Measurements from ENCODE around the gene FEZ2.

The FEZ2 gene

GRCh38 chr2:36559221-36559942, 38.6 kb downstream of the FEZ2 start:
- H4K91ac ChIP-seq (ENCODE audit: low read depth, low read length), result no peak overlapping the region
- H2BK120ac ChIP-seq (ENCODE audit: insufficient read depth, low read length, poor library complexity), result peak overlapping the region; percentile 3
- H3K23ac ChIP-seq (ENCODE audit: low read length), result no peak overlapping the region
- H3K18ac ChIP-seq (ENCODE audit: low read length), result no peak overlapping the region
- H2AK5ac ChIP-seq (ENCODE audit: low read length), result no peak overlapping the region
- no peak overlapping the region for H4K8ac ChIP-seq (ENCODE audit: low read depth, low read length)
- no peaks in the 10 kb centered on the region for H3K79me2 ChIP-seq (ENCODE audit: control insufficient read depth, insufficient read depth, low read length, poor library complexity)
- H2BK5ac ChIP-seq (ENCODE audit: low read depth, low read length, poor library complexity), result peak overlapping the region; percentile 42
- H3K36me3 ChIP-seq (ENCODE audit: control insufficient read depth in 1 of 2, insufficient read depth in 2 of 2, low read length in 2 of 2), result peaks cover 0 to 5% of the 10 kb centered on the region in 2 experiments
- H3K4me1 ChIP-seq (ENCODE audit: control insufficient read depth in 1 of 2, insufficient read depth in 2 of 2, low read length in 2 of 2), result peaks cover 11 to 17% of the 10 kb centered on the region in 2 experiments
- H3K9me3 ChIP-seq (ENCODE audit: insufficient read depth, low read depth, low read length), result no peaks in the 10 kb centered on the region
- H2AFZ ChIP-seq (ENCODE audit: insufficient read depth, low read length, poor library complexity), result no peak overlapping the region
- no peak overlapping the region for H3K14ac ChIP-seq (ENCODE audit: low read length)
- H3K9ac ChIP-seq (ENCODE audit: low read length), result no peak overlapping the region
- H2BK12ac ChIP-seq (ENCODE audit: low read length), result peak overlapping the region; percentile 21
- H4K12ac ChIP-seq (ENCODE audit: low read depth, low read length), result no peak overlapping the region
- no CpG with 5 or more reads among the region's 11 CpGs for WGBS (ENCODE audit: extremely low coverage, insufficient coverage, insufficient read length)
- no peak overlapping the region for H3K4ac ChIP-seq (ENCODE audit: low read depth, low read length)
- no peak overlapping the region for H3K4me2 ChIP-seq (ENCODE audit: low read length)
- H3K27me3 ChIP-seq (ENCODE audit: insufficient read depth, low read length), result no peaks in the 10 kb centered on the region
- H3K4me3 ChIP-seq (ENCODE audit: low read depth, low read length), result no peak overlapping the region
- H3K79me1 ChIP-seq (ENCODE audit: low read length), result peaks cover 12% of the 10 kb centered on the region
- DNase-seq, result no peak
- H3K27ac ChIP-seq (ENCODE audit: low read depth, low read length), result no peak overlapping the region

- peaks cover 6% of the 10 kb centered on the region for H3K79me1 ChIP-seq (ENCODE audit: low read length)
- H3K36me3 ChIP-seq (ENCODE audit: control insufficient read depth in 1 of 2, insufficient read depth in 2 of 2, low read length in 2 of 2), result peaks cover 0 to 8% of the 10 kb centered on the region in 2 experiments
- no peak overlapping the region for H2BK120ac ChIP-seq (ENCODE audit: insufficient read depth, low read length, poor library complexity)
- H2AK5ac ChIP-seq (ENCODE audit: low read length), result no peak overlapping the region
- H3K9me3 ChIP-seq (ENCODE audit: insufficient read depth, low read depth, low read length), result no peaks in the 10 kb centered on the region
- no peak overlapping the region for H3K14ac ChIP-seq (ENCODE audit: low read length)
- no peak overlapping the region for H2BK5ac ChIP-seq (ENCODE audit: low read depth, low read length, poor library complexity)
- peak in 1 of 2 donors; percentile 50 for DNase-seq
- H4K12ac ChIP-seq (ENCODE audit: low read depth, low read length), result no peak overlapping the region
- H3K4me1 ChIP-seq (ENCODE audit: control insufficient read depth in 1 of 2, insufficient read depth in 2 of 2, low read length in 2 of 2), result peaks cover 7 to 9% of the 10 kb centered on the region in 2 experiments
- H3K79me2 ChIP-seq (ENCODE audit: control insufficient read depth, insufficient read depth, low read length, poor library complexity), result no peaks in the 10 kb centered on the region
- no peak overlapping the region for H2BK12ac ChIP-seq (ENCODE audit: low read length)
- H3K27me3 ChIP-seq (ENCODE audit: insufficient read depth, low read length), result no peaks in the 10 kb centered on the region
- no peak overlapping the region for H3K9ac ChIP-seq (ENCODE audit: low read length)
- no CpG with 5 or more reads among the region's 1 CpG for WGBS (ENCODE audit: extremely low coverage, insufficient coverage, insufficient read length)
- no peak overlapping the region for H3K4ac ChIP-seq (ENCODE audit: low read depth, low read length)
- H3K4me2 ChIP-seq (ENCODE audit: low read length), result no peak overlapping the region
- H3K4me3 ChIP-seq (ENCODE audit: low read depth, low read length), result no peak overlapping the region
- H2AFZ ChIP-seq (ENCODE audit: insufficient read depth, low read length, poor library complexity), result no peak overlapping the region
- H3K18ac ChIP-seq (ENCODE audit: low read length), result no peak overlapping the region
- no peak overlapping the region for H4K8ac ChIP-seq (ENCODE audit: low read depth, low read length)
- no peak overlapping the region for H3K23ac ChIP-seq (ENCODE audit: low read length)
- H4K91ac ChIP-seq (ENCODE audit: low read depth, low read length), result no peak overlapping the region
- H3K27ac ChIP-seq (ENCODE audit: low read depth, low read length), result no peak overlapping the region
These were observed 41.1 kb downstream of the FEZ2 start for GRCh38 chr2:36556842-36557241.

- Histone ChIP-seq H3K27me3 (ENCODE audit: insufficient read depth, low read length) (no peaks in the 10 kb centered on the region), H3K9me3 (ENCODE audit: insufficient read depth, low read depth, low read length) (no peaks in the 10 kb centered on the region), H2AK5ac (ENCODE audit: low read length) (no peak overlapping the region), H3K79me2 (ENCODE audit: control insufficient read depth, insufficient read depth, low read length, poor library complexity) (no peaks in the 10 kb centered on the region), H3K79me1 (ENCODE audit: low read length) (peaks cover 2% of the 10 kb centered on the region), H3K36me3 (ENCODE audit: control insufficient read depth in 1 of 2, insufficient read depth in 2 of 2, low read length in 2 of 2) (peaks cover 2 to 14% of the 10 kb centered on the region in 2 experiments), H2BK12ac (ENCODE audit: low read length) (no peak overlapping the region), H3K14ac (ENCODE audit: low read length) (no peak overlapping the region), H4K8ac (ENCODE audit: low read depth, low read length) (no peak overlapping the region), H2AFZ (ENCODE audit: insufficient read depth, low read length, poor library complexity) (no peak overlapping the region), H3K23ac (ENCODE audit: low read length) (no peak overlapping the region), H4K12ac (ENCODE audit: low read depth, low read length) (no peak overlapping the region), H2BK5ac (ENCODE audit: low read depth, low read length, poor library complexity) (no peak overlapping the region), H3K4ac (ENCODE audit: low read depth, low read length) (no peak overlapping the region), H3K27ac (ENCODE audit: low read depth, low read length) (no peak overlapping the region), H4K91ac (ENCODE audit: low read depth, low read length) (no peak overlapping the region), H3K4me3 (ENCODE audit: low read depth, low read length) (no peak overlapping the region), H3K4me1 (ENCODE audit: control insufficient read depth in 1 of 2, insufficient read depth in 2 of 2, low read length in 2 of 2) (peaks cover 5 to 9% of the 10 kb centered on the region in 2 experiments), H3K4me2 (ENCODE audit: low read length) (no peak overlapping the region), H2BK120ac (ENCODE audit: insufficient read depth, low read length, poor library complexity) (no peak overlapping the region), H3K18ac (ENCODE audit: low read length) (no peak overlapping the region), H3K9ac (ENCODE audit: low read length) (no peak overlapping the region)
- no peak for DNase-seq
- WGBS (ENCODE audit: extremely low coverage, insufficient coverage, insufficient read length), result no CpG with 5 or more reads among the region's 3 CpGs
These were observed 42.2 kb downstream of the FEZ2 start for GRCh38 chr2:36555789-36556188.

GRCh38 chr2:36554531-36554930, 43.4 kb downstream of the FEZ2 start:
- no peak for DNase-seq
- no peak overlapping the region for H3K27ac ChIP-seq (ENCODE audit: low read depth, low read length)
- H2BK120ac ChIP-seq (ENCODE audit: insufficient read depth, low read length, poor library complexity), result no peak overlapping the region
- no CpG with 5 or more reads among the region's 1 CpG for WGBS (ENCODE audit: extremely low coverage, insufficient coverage, insufficient read length)
- H3K4ac ChIP-seq (ENCODE audit: low read depth, low read length), result no peak overlapping the region
- no peaks in the 10 kb centered on the region for H3K79me2 ChIP-seq (ENCODE audit: control insufficient read depth, insufficient read depth, low read length, poor library complexity)
- no peak overlapping the region for H2AK5ac ChIP-seq (ENCODE audit: low read length)
- H3K9me3 ChIP-seq (ENCODE audit: insufficient read depth, low read depth, low read length), result no peaks in the 10 kb centered on the region
- no peak overlapping the region for H4K8ac ChIP-seq (ENCODE audit: low read depth, low read length)
- no peak overlapping the region for H4K12ac ChIP-seq (ENCODE audit: low read depth, low read length)
- no peak overlapping the region for H3K14ac ChIP-seq (ENCODE audit: low read length)
- no peak overlapping the region for H3K4me2 ChIP-seq (ENCODE audit: low read length)
- no peak overlapping the region for H3K9ac ChIP-seq (ENCODE audit: low read length)
- no peaks in the 10 kb centered on the region for H3K27me3 ChIP-seq (ENCODE audit: insufficient read depth, low read length)
- no peak overlapping the region for H3K18ac ChIP-seq (ENCODE audit: low read length)
- H4K91ac ChIP-seq (ENCODE audit: low read depth, low read length), result no peak overlapping the region
- peaks cover 6 to 7% of the 10 kb centered on the region in 2 experiments for H3K4me1 ChIP-seq (ENCODE audit: control insufficient read depth in 1 of 2, insufficient read depth in 2 of 2, low read length in 2 of 2)
- H3K4me3 ChIP-seq (ENCODE audit: low read depth, low read length), result no peak overlapping the region
- no peak overlapping the region for H2AFZ ChIP-seq (ENCODE audit: insufficient read depth, low read length, poor library complexity)
- no peak overlapping the region for H2BK5ac ChIP-seq (ENCODE audit: low read depth, low read length, poor library complexity)
- no peak overlapping the region for H3K23ac ChIP-seq (ENCODE audit: low read length)
- peaks cover 2 to 14% of the 10 kb centered on the region in 2 experiments for H3K36me3 ChIP-seq (ENCODE audit: control insufficient read depth in 1 of 2, insufficient read depth in 2 of 2, low read length in 2 of 2)
- no peaks in the 10 kb centered on the region for H3K79me1 ChIP-seq (ENCODE audit: low read length)
- no peak overlapping the region for H2BK12ac ChIP-seq (ENCODE audit: low read length)
